OCI-LY3 (cell line): ENCODE data around the gene MCF2.

Experiments used
- H2AFZ ChIP-seq: fragments of 200-600, 300-600 bp; shearing (Covaris generic); 2 replicates; pipeline ENCODE4 v1.6.0; 2014; ENCODE audit warnings: antibody characterized with exemption, low read depth, low read length
- H3K27ac ChIP-seq: fragments of 200-600, 300-600 bp; sonication (generic); 2 replicates; pipeline ENCODE4 v1.5.1; 2014; ENCODE audit warnings: mild to moderate bottlenecking, low read length, moderate library complexity, mixed read lengths
- H3K27me3 ChIP-seq: fragments of 200-600, 300-600 bp; sonication (generic); 2 replicates; pipeline ENCODE4 v1.6.1; 2014; ENCODE audit warnings: low read depth, low read length, mixed read lengths
- H3K36me3 ChIP-seq: fragments of 200-600, 300-600 bp; sonication (generic); replicated peaks from 2 replicates; pipeline ENCODE3; 2014; ENCODE audit warnings: low read depth, low read length, mixed read lengths
- H3K4me1 ChIP-seq: fragments of 300-600, 200-600 bp; sonication (generic); 2 replicates; pipeline ENCODE4 v1.6.1; 2014; ENCODE audit warnings: low read length, mixed read lengths
- H3K4me2 ChIP-seq: fragments of 200-600, 300-600 bp; sonication (generic); 2 replicates; pipeline ENCODE4 v1.6.1; 2014; ENCODE audit warnings: low read length, mixed read lengths
- H3K4me3 ChIP-seq: fragments of 300-600, 200-600 bp; sonication (generic); 2 replicates; pipeline ENCODE4 v1.5.1; 2014; ENCODE audit warnings: antibody characterized with exemption, mild to moderate bottlenecking, low read length, moderate library complexity
- H3K79me2 ChIP-seq: fragments of 300-600, 200-600 bp; shearing (Covaris generic); 2 replicates; pipeline ENCODE4 v1.6.1; 2014; ENCODE audit warnings: mild to moderate bottlenecking, low read length, mixed read lengths
- H3K9ac ChIP-seq: fragments of 300-600, 200-600 bp; shearing (Covaris generic); 2 replicates; pipeline ENCODE4 v1.6.0; 2014; ENCODE audit warnings: mild to moderate bottlenecking, low read length, moderate library complexity
- H3K9me3 ChIP-seq: fragments of 200-600, 300-600 bp; shearing (Covaris generic); 2 replicates; pipeline ENCODE4 v1.6.1; 2014; ENCODE audit warnings: low read length, mixed read lengths; ENCODE audit not compliant: insufficient read depth
- H4K20me1 ChIP-seq: fragments of 200-600, 300-600 bp; sonication (generic); 2 replicates; pipeline ENCODE4 v1.6.1; 2016; ENCODE audit warnings: low read length, mixed read lengths; ENCODE audit not compliant: insufficient read depth
- CTCF ChIP-seq: fragments of 200-600, 300-600 bp; sonication (generic); IDR thresholded peaks from 2 replicates; pipeline ENCODE4 v1.5.1; 2014; ENCODE audit warnings: antibody characterized with exemption, low read length, low read depth
- EZH2phosphoT487 ChIP-seq: fragments of 200-600 bp; shearing (Covaris generic); IDR thresholded peaks from 2 replicates; pipeline ENCODE4 v1.6.1; 2018; ENCODE audit warnings: antibody characterized with exemption, mixed run types, low read depth

Gene MCF2

GRCh38 chrX:139738581-139738980 lies 30.6 kb upstream of the MCF2 start:
- no peaks in the 10 kb centered on the region for H3K4me1 ChIP-seq
- no peaks in the 10 kb centered on the region for H3K27me3 ChIP-seq
- no peak overlapping the region for H3K4me2 ChIP-seq
- no peak overlapping the region for H3K4me3 ChIP-seq
- no peaks in the 10 kb centered on the region for H4K20me1 ChIP-seq
- no peaks in the 10 kb centered on the region for H3K9me3 ChIP-seq
- H3K9ac ChIP-seq: no peak overlapping the region
- H3K36me3 ChIP-seq: peaks cover 8% of the 10 kb centered on the region
- no peaks in the 10 kb centered on the region for H3K79me2 ChIP-seq
- no peak overlapping the region for H3K27ac ChIP-seq
- TF ChIP-seq CTCF (no peak), EZH2phosphoT487 (no peak)
- H2AFZ ChIP-seq: no peak overlapping the region

DNA sequence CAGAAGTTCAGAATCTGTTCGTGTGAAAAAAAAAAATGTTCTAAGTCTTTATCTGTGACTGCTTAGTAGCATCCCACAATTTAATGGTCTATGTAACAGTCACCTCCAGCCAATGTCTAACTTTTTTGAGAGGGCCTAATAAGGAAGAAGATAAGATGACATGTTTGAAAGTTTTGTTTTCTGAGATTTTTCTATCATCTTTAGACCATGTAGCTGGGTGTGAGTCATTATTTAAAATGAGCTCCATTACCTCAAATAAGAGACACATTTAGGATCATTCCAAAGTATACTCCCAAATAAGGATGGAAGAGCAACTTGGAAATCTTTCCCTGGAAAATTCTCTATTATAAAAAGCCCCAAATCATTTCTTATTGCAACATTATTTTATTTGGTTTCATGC lies 28.2 kb upstream of the MCF2 start:
- TF ChIP-seq CTCF (no peak), EZH2phosphoT487 (no peak)
- Histone ChIP-seq H3K9ac (no peak overlapping the region), H3K4me3 (no peak overlapping the region), H3K4me2 (no peak overlapping the region), H3K27ac (no peak overlapping the region), H3K4me1 (no peaks in the 10 kb centered on the region), H3K9me3 (no peaks in the 10 kb centered on the region), H2AFZ (no peak overlapping the region), H4K20me1 (no peaks in the 10 kb centered on the region), H3K79me2 (no peaks in the 10 kb centered on the region), H3K27me3 (no peaks in the 10 kb centered on the region), H3K36me3 (peaks cover 11% of the 10 kb centered on the region)

- H3K27me3 ChIP-seq: no peaks in the 10 kb centered on the region
- TF ChIP-seq CTCF: no peak
- no peak for TF ChIP-seq EZH2phosphoT487
- no peak overlapping the region for H3K9ac ChIP-seq
- peaks cover 11% of the 10 kb centered on the region for H3K36me3 ChIP-seq
- no peak overlapping the region for H2AFZ ChIP-seq
- H3K79me2 ChIP-seq: no peaks in the 10 kb centered on the region
- no peaks in the 10 kb centered on the region for H3K9me3 ChIP-seq
- H3K4me1 ChIP-seq: no peaks in the 10 kb centered on the region
- no peak overlapping the region for H3K4me3 ChIP-seq
- H3K4me2 ChIP-seq: no peak overlapping the region
- no peaks in the 10 kb centered on the region for H4K20me1 ChIP-seq
- no peak overlapping the region for H3K27ac ChIP-seq
These were observed 27.0 kb upstream of the MCF2 start for GRCh38 chrX:139734996-139735395.

DNA sequence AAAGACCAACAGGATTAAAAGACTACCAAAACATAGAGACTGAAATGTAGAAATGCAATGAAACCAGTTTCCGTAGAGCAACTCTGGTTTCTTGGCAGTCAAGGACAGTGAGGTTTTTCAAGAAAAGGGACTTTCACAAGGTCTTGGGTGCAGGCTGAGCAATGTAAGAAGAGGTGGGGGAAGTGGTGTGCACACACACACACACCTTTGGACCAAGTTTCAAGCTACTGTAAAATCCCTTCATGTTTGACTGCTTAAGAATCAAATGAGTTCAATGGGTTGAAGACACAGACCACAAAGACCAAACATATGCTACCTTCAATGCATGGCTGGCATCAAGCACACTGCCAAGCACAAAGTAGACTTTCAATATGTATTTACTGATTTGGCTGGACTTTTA lies 17.8 kb upstream of the MCF2 start:
- no peak overlapping the region for H3K4me2 ChIP-seq
- H3K4me1 ChIP-seq: no peaks in the 10 kb centered on the region
- TF ChIP-seq CTCF (no peak), EZH2phosphoT487 (no peak)
- H2AFZ ChIP-seq: no peak overlapping the region
- no peaks in the 10 kb centered on the region for H3K27me3 ChIP-seq
- H3K9ac ChIP-seq: no peak overlapping the region
- no peak overlapping the region for H3K27ac ChIP-seq
- no peaks in the 10 kb centered on the region for H3K79me2 ChIP-seq
- H3K4me3 ChIP-seq: no peak overlapping the region
- H3K9me3 ChIP-seq: no peaks in the 10 kb centered on the region
- peaks cover 2% of the 10 kb centered on the region for H3K36me3 ChIP-seq
- no peaks in the 10 kb centered on the region for H4K20me1 ChIP-seq
